HG03439 (cell line): Measurements from ENCODE around the gene REEP6.

Source experiments
- ATAC-seq: cut with Tn5 transposase; IDR thresholded peaks from one replicate; pipeline ENCODE4 v1.9.1; 2021; ENCODE audit warnings: mild to moderate bottlenecking, moderate library complexity; ENCODE audit not compliant: unreplicated experiment

REEP6 gene

GRCh38 chr19:1456121-1456900, 34.7 kb upstream of the REEP6 start:
- no peak for ATAC-seq

GRCh38 chr19:1457031-1457739, 33.8 kb upstream of the REEP6 start:
- no peak for ATAC-seq

GRCh38 chr19:1457892-1458291, 33.1 kb upstream of the REEP6 start:
- no peak for ATAC-seq

- ATAC-seq: no peak
Observed at GRCh38 chr19:1459479-1459878, 31.5 kb upstream of the REEP6 start.

GRCh38 chr19:1460033-1460995, 30.7 kb upstream of the REEP6 start:
- no peak for ATAC-seq

GRCh38 chr19:1461862-1462261, 29.1 kb upstream of the REEP6 start:
- no peak for ATAC-seq

- no peak for ATAC-seq
Observed at GRCh38 chr19:1465191-1466016, 25.6 kb upstream of the REEP6 start.

- no peak for ATAC-seq
Observed at GRCh38 chr19:1466018-1466460, 24.9 kb upstream of the REEP6 start.

GRCh38 chr19:1466461-1467214, 24.3 kb upstream of the REEP6 start:
- no peak for ATAC-seq

GRCh38 chr19:1467215-1467489, 23.8 kb upstream of the REEP6 start:
- ATAC-seq: no peak

GRCh38 chr19:1467490-1468273, 23.3 kb upstream of the REEP6 start:
- ATAC-seq: no peak

- no peak for ATAC-seq
Observed at GRCh38 chr19:1468274-1468820, 22.6 kb upstream of the REEP6 start.

GRCh38 chr19:1468821-1469254, 22.1 kb upstream of the REEP6 start:
- ATAC-seq: no peak

GRCh38 chr19:1469255-1470054, 21.5 kb upstream of the REEP6 start:
- no peak for ATAC-seq

GRCh38 chr19:1470055-1470304, 21.0 kb upstream of the REEP6 start:
- ATAC-seq: no peak

GRCh38 chr19:1470305-1471009, 20.5 kb upstream of the REEP6 start:
- no peak for ATAC-seq

GRCh38 chr19:1471010-1471514, 19.9 kb upstream of the REEP6 start:
- no peak for ATAC-seq
